Measurements from ENCODE around the gene MICB. TPM values are rescaled to one million over a fixed set of nuclear protein-coding genes. Genes with fewer than 3 reads are reported as not detected.

Gene MICB
- total RNA-seq, 1 experiment from 2014 or later = 21.7 TPM

GRCh38 chr6:31559958-31560696 lies 62.2 kb downstream of the MICB start:
- Histone ChIP-seq H3K36me3 (ENCODE audit: control insufficient read depth in 1 of 2, insufficient read depth in 2 of 2, low read length in 2 of 2) (peaks cover 16 to 20% of the 10 kb centered on the region in 2 experiments), H3K4me1 (ENCODE audit: control insufficient read depth in 1 of 2, insufficient read depth in 2 of 2, low read length in 2 of 2) (peaks cover 5 to 24% of the 10 kb centered on the region in 2 experiments; a peak in 3 of 4 replicates), H3K9me3 (ENCODE audit: control insufficient read depth in 1 of 2, insufficient read depth in 1 of 2, low read depth in 1 of 2, low read length in 2 of 2) (no peaks in the 10 kb centered on the region), H3K79me2 (ENCODE audit: insufficient read depth, low read length) (peaks cover 6% of the 10 kb centered on the region; the same call in 1 of the 2 replicates), H3K4me2 (ENCODE audit: low read length) (peak overlapping the region; percentile 72), H4K20me1 (ENCODE audit: insufficient read depth) (no peaks in the 10 kb centered on the region), H2AFZ (ENCODE audit: low read depth, low read length, poor library complexity, severe bottlenecking) (no peak overlapping the region), H3K9me2 (ENCODE audit: insufficient read depth) (no peaks in the 10 kb centered on the region), H3K27ac (ENCODE audit: low read depth, low read length) (no peak overlapping the region), H3K9ac (ENCODE audit: low read length) (peak overlapping the region; percentile 31), H3K4me3 (replicated peaks in 1 of 2; ENCODE audit: low read depth in 1 of 2, low read length in 2 of 2) (peak overlapping the region in 1 of 2 experiments; percentile 24; a peak in 1 of 4 replicates), H3K27me3 (ENCODE audit: insufficient read depth, low read length) (no peaks in the 10 kb centered on the region)
- no TSS peak for BruUV-seq (replicated peaks)
- TF ChIP-seq FOSL1 (IDR thresholded peaks at IDR 0.05; ENCODE audit: low read depth) (peak; percentile 39; the same call in 1 of the 2 replicates), JUND (IDR thresholded peaks at IDR 0.05) (peak; percentile 45), CEBPB (IDR thresholded peaks at IDR 0.05; ENCODE audit: low read depth) (no peak)
- ATAC-seq (peak; percentile 72), DNase-seq (ENCODE audit: low read depth, low spot score) (no peak)
- intact Hi-C loops (cut with micrococcal nuclease) = no loop called here
- POLR2A ChIA-PET = no interaction called here
- RAD21 ChIA-PET (ENCODE audit: low non-redundant PET in 1 of 2, low total read pairs in 2 of 2, uncharacterized antibody in 2 of 2, unreplicated experiment in 2 of 2) = no interaction called here
- CTCF ChIA-PET = no interaction called here

GRCh38 chr6:31560697-31561058 lies 62.7 kb downstream of the MICB start:
- H3K9me2 ChIP-seq (ENCODE audit: insufficient read depth) = no peaks in the 10 kb centered on the region
- H4K20me1 ChIP-seq (ENCODE audit: insufficient read depth) = no peaks in the 10 kb centered on the region
- no peak overlapping the region for H3K27ac ChIP-seq (ENCODE audit: low read depth, low read length)
- RAD21 ChIA-PET (ENCODE audit: low non-redundant PET in 1 of 2, low total read pairs in 2 of 2, uncharacterized antibody in 2 of 2, unreplicated experiment in 2 of 2) = no interaction called here
- POLR2A ChIA-PET = no interaction called here
- H3K4me1 ChIP-seq (ENCODE audit: control insufficient read depth in 1 of 2, insufficient read depth in 2 of 2, low read length in 2 of 2) = peaks cover 5 to 24% of the 10 kb centered on the region in 2 experiments; a peak in 3 of 4 replicates
- TF ChIP-seq RAD21 (IDR thresholded peaks at IDR 0.05; ENCODE audit: low read depth) = no peak
- TF ChIP-seq ZFX (IDR thresholded peaks at IDR 0.05) = no peak
- no peak for TF ChIP-seq CBX3 (IDR thresholded peaks at IDR 0.05; ENCODE audit: low read depth)
- TF ChIP-seq MAX (IDR thresholded peaks at IDR 0.05) = no peak
- no peak for TF ChIP-seq EZH2 (IDR thresholded peaks at IDR 0.05)
- TF ChIP-seq ZBTB33 (IDR thresholded peaks at IDR 0.05; ENCODE audit: extremely low read depth, insufficient replicate concordance, low read length) = no peak
- TF ChIP-seq EZH2phosphoT487 (IDR thresholded peaks at IDR 0.05; ENCODE audit: borderline replicate concordance) = no peak
- TF ChIP-seq REST (IDR thresholded peaks at IDR 0.05; ENCODE audit: low read depth) = no peak
- TF ChIP-seq YY1 (IDR thresholded peaks at IDR 0.05; ENCODE audit: extremely low read depth, insufficient replicate concordance, low read depth, low read length) = no peak
- no TSS peak for BruUV-seq (replicated peaks)
- 0 out of 4 replicates have a peak overlapping the region, but pooled peaks of 1 of the 2 experiments have one; percentile 24 for H3K4me3 ChIP-seq (replicated peaks in 1 of 2; ENCODE audit: low read depth in 1 of 2, low read length in 2 of 2)
- peak overlapping the region; percentile 72 for H3K4me2 ChIP-seq (ENCODE audit: low read length)
- CTCF ChIA-PET = no interaction called here
- peaks cover 6% of the 10 kb centered on the region; the same call in 1 of the 2 replicates for H3K79me2 ChIP-seq (ENCODE audit: insufficient read depth, low read length)
- H3K9ac ChIP-seq (ENCODE audit: low read length) = peak overlapping the region; percentile 31
- peaks cover 16 to 20% of the 10 kb centered on the region in 2 experiments for H3K36me3 ChIP-seq (ENCODE audit: control insufficient read depth in 1 of 2, insufficient read depth in 2 of 2, low read length in 2 of 2)
- no peak overlapping the region for H2AFZ ChIP-seq (ENCODE audit: low read depth, low read length, poor library complexity, severe bottlenecking)
- intact Hi-C loops (cut with micrococcal nuclease) = no loop called here
- no peaks in the 10 kb centered on the region for H3K27me3 ChIP-seq (ENCODE audit: insufficient read depth, low read length)
- ATAC-seq (peak; percentile 28; the same call in 1 of the 2 replicates), DNase-seq (ENCODE audit: low read depth, low spot score) (no peak)
- H3K9me3 ChIP-seq (ENCODE audit: control insufficient read depth in 1 of 2, insufficient read depth in 1 of 2, low read depth in 1 of 2, low read length in 2 of 2) = no peaks in the 10 kb centered on the region

All from HCT116 (cell line).